Right hindlimb (tissue), 1 donor: ENCODE results near the gene EIPR1.

Experiments used
- DNase-seq: peaks from one replicate; pipeline ENCODE4 v3.0.0-alpha.2; 2018

The EIPR1 gene

DNA sequence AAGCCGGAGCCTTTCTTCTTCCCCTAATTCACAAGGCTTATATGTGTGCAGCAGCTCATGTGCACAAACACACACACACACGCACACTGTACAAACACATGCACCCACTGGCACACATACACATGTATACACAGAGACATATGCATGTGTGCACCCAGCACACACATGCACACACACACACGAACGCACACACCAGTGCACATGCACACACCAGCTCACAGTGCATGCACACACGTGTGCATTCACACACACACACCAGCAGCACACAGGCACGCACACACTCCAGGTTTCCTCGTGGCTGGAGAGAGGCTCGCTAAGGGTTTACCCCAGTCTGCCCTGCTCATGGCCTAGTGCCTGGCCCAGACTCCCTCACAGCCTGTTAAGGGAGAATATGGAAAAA, 234.0 kb downstream of the EIPR1 start:
- DNase-seq = no peak

DNA sequence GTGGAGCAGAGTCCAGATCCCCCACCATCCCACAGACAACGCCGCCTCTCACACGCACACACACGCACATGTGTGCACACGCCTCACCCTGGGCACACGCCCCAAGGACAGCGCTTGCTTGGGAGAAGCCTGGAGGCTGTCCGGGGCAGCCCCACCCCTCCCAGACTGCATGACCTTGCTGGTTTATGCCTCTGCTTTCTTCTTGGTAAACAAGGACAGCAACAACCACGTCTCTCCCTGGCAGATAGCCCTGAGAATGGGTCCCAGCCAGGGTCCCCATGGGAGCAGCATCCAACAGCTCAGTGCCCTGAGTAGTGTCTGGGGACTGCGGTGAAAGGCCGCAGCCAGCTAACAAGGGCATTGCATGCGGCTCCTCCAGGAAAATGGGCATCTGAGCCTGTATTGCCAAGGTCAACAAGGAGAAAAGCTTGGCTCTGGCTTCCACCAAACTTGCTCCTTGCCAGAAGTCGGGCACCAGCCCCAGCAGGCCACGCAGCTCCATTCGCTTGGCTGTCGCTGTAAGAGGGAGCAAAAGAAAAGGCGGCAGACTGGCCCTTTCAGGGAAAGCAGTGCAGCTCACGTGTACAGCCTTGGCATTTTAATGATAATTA, 234.6 kb downstream of the EIPR1 start:
- no peak for DNase-seq

DNA sequence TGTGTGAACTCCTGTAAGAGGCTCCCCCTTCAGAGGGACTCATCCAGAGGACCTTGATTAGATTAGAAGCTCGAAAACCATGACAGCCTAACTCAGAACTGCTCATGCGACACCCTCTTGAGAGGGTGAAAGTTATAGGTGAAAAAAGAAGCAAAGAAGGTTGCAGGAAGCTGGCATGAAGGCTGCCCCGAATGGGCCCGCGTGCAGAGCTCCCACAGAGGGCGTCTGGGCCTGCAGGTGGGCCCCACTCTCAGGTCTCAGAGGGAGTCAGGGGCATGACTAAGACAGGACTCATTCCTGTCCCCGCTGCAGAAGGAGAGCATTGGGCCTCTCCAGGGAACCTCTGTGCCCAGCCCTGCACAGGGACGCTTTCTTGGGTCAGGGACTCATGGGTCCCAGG, 235.4 kb downstream of the EIPR1 start:
- no peak for DNase-seq

DNA sequence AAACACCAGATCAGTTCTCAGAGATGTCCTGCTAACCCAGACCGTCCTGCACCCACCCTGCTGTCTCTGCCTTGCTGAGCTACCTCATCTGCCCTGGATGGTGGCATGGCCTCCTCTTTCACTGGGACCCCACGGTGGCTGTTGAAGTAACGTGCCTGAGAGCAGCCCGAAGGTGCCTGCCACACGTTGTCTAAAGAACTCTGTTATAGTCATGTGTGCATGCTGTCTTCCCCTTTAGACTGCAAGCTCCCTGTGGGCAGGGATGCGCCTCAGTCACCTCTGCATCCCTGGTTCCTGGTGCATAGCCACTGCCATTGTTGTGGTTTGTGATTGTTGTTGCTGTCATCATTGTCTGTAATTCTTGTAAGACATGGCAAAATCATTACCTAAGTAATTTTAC, 235.9 kb downstream of the EIPR1 start:
- DNase-seq = no peak

DNA sequence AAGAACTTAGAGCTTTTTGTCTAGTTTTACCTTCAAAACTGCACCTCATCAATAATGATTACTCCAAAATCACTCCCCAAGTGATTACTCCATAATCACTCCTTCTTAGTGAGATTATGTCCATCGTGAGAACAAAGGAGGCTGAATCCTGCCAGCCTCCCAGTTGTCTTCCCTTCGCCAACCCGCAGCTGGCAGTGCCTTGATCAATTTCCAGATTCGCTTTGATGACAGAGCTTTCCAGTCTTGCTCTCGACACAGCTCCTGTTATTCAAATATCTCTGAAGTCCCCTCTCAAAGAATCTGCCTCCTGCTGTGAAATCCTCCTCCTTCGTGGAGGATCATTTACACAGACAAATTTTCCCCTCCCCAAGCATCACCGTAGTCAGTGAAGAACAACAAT, 237.7 kb downstream of the EIPR1 start:
- no peak for DNase-seq
